ENCODE measurements around the gene PAXX.

DNA sequence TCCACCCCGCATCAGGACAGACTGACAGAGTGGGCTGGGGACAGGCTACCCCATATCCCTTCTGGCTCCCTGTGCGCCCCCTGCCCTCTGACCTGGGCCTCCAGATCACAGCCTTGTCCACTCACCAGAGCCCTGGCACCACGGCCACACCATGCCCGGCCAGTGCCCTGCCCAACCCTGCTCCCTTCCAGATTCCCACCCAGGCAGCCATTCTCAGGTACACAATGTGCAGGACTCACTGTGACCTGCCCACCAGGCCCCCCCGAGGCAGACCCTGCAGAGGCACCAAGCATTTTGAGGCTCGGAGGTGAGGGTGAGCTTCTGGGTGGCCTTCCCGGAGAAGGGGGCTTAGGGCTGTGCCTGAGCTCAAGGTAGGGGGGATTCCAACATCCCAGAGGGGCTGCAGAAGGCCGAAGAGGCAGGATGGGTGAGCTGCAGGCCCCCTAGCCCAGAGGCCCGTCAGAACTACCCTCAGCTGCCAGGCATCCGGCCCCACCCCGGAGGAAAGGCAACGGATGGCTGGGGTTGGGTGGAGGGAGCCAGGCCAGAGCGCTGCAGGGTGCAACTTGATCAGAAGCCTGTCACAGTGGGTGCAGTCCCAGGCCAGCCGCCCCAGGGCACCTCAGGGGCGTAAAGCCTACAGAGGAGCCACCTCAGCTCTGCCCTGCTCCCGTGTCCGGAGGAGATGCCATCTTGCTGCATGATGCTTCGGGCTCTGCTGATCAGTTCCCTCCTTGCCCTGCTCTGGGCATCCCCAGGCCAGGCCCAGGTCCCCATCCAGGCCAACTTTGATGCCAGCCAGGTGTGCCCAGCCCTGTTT, 9.8 kb upstream of the PAXX start, which contains the start of gene LCNL1:
- TF ChIP-seq, protein P1, sequence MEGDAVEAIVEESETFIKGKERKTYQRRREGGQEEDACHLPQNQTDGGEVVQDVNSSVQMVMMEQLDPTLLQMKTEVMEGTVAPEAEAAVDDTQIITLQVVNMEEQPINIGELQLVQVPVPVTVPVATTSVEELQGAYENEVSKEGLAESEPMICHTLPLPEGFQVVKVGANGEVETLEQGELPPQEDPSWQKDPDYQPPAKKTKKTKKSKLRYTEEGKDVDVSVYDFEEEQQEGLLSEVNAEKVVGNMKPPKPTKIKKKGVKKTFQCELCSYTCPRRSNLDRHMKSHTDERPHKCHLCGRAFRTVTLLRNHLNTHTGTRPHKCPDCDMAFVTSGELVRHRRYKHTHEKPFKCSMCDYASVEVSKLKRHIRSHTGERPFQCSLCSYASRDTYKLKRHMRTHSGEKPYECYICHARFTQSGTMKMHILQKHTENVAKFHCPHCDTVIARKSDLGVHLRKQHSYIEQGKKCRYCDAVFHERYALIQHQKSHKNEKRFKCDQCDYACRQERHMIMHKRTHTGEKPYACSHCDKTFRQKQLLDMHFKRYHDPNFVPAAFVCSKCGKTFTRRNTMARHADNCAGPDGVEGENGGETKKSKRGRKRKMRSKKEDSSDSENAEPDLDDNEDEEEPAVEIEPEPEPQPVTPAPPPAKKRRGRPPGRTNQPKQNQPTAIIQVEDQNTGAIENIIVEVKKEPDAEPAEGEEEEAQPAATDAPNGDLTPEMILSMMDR (IDR thresholded peaks at IDR 0.05), result no peak
- TF ChIP-seq POLR2A (IDR thresholded peaks at IDR 0.05) (no peak), EP300 (IDR thresholded peaks at IDR 0.05) (no peak)
